H9 (cell line): Measurements from ENCODE around the gene MAPK4. TPM values are rescaled to one million over a fixed set of nuclear protein-coding genes. Genes with fewer than 3 reads are reported as not detected.

ENCODE experiments used
- DNase-seq: peaks from one replicate; pipeline ENCODE4 v3.0.0-alpha.2; 2017
- H2AFZ ChIP-seq: one replicate; pipeline ENCODE4 v1.6.1; 2013; ENCODE audit warnings: mild to moderate bottlenecking, low read length, control low read depth, moderate library complexity
- H2AK5ac ChIP-seq: 2 replicates; pipeline ENCODE4 v1.6.1; 2013; ENCODE audit warnings: low read length, control low read depth, mixed read lengths; ENCODE audit not compliant: insufficient read length
- H2BK120ac ChIP-seq: one replicate; pipeline ENCODE4 v1.6.1; 2013; ENCODE audit warnings: low read depth, mild to moderate bottlenecking, low read length, control low read depth, inconsistent platforms; ENCODE audit not compliant: poor library complexity, severe bottlenecking
- H2BK12ac ChIP-seq: 2 replicates; pipeline ENCODE4 v1.6.1; 2013; ENCODE audit warnings: low read length, control low read depth, mixed read lengths, low read depth; ENCODE audit not compliant: insufficient read length
- H2BK15ac ChIP-seq: 2 replicates; pipeline ENCODE4 v1.6.1; 2013; ENCODE audit warnings: low read depth, low read length, control low read depth
- H2BK20ac ChIP-seq: one replicate; pipeline ENCODE4 v1.6.1; 2013; ENCODE audit warnings: low read depth, mild to moderate bottlenecking, low read length, control low read depth, inconsistent platforms; ENCODE audit not compliant: poor library complexity, severe bottlenecking
- H2BK5ac ChIP-seq: 2 replicates; pipeline ENCODE4 v1.6.1; 2013; ENCODE audit warnings: low read length, control low read depth, mixed read lengths; ENCODE audit not compliant: insufficient read length
- H3K14ac ChIP-seq: 2 replicates; pipeline ENCODE4 v1.6.1; 2013; ENCODE audit warnings: low read length, control low read depth; ENCODE audit not compliant: insufficient read depth
- H3K18ac ChIP-seq: 2 replicates; pipeline ENCODE4 v1.6.1; 2013; ENCODE audit warnings: low read depth, mild to moderate bottlenecking, mixed read lengths, low read length, control low read depth; ENCODE audit not compliant: insufficient read length
- H3K23ac ChIP-seq: 2 replicates; pipeline ENCODE4 v1.6.1; 2013; ENCODE audit warnings: low read length, control low read depth, mixed read lengths, low read depth; ENCODE audit not compliant: insufficient read length
- H3K23me2 ChIP-seq: 2 replicates; pipeline ENCODE4 v1.6.1; 2013; ENCODE audit warnings: low read depth, mild to moderate bottlenecking, mixed read lengths, low read length, control low read depth; ENCODE audit not compliant: insufficient read length, poor library complexity, severe bottlenecking
- H3K27ac ChIP-seq: 2 replicates; pipeline ENCODE4 v1.5.1; 2013; ENCODE audit warnings: low read length, control low read depth, mixed read lengths, low read depth; ENCODE audit not compliant: insufficient read length
- H3K27me3 ChIP-seq: 2 replicates; pipeline ENCODE4 v1.6.1; 2013; ENCODE audit warnings: low read length, control low read depth, inconsistent platforms; ENCODE audit not compliant: insufficient read depth
- H3K4ac ChIP-seq: 2 replicates; pipeline ENCODE4 v1.6.1; 2013; ENCODE audit warnings: low read depth, mild to moderate bottlenecking, control low read depth, inconsistent platforms, low read length, moderate library complexity
- H3K4me1 ChIP-seq: 2 replicates; pipeline ENCODE4 v1.6.1; 2013; ENCODE audit warnings: low read length, control low read depth, inconsistent platforms; ENCODE audit not compliant: insufficient read depth
- H3K4me2 ChIP-seq: 2 replicates; pipeline ENCODE4 v1.6.1; 2013; ENCODE audit warnings: low read length, control low read depth, mixed read lengths; ENCODE audit not compliant: insufficient read length, insufficient read depth
- H3K56ac ChIP-seq: 2 replicates; pipeline ENCODE4 v1.6.1; 2013; ENCODE audit warnings: low read depth, mild to moderate bottlenecking, mixed read lengths, low read length, control low read depth; ENCODE audit not compliant: insufficient read length
- H3K79me1 ChIP-seq: 2 replicates; pipeline ENCODE4 v1.6.1; 2013; ENCODE audit warnings: low read depth, mild to moderate bottlenecking, moderate library complexity, low read length, control low read depth, inconsistent platforms; ENCODE audit not compliant: insufficient read depth, poor library complexity, severe bottlenecking
- H3K79me2 ChIP-seq: 2 replicates; pipeline ENCODE4 v1.6.1; 2013; ENCODE audit warnings: low read length, control low read depth, inconsistent platforms; ENCODE audit not compliant: insufficient read depth
- H3K9ac ChIP-seq: 2 replicates; pipeline ENCODE4 v1.6.1; 2013; ENCODE audit warnings: low read length, control low read depth, mixed read lengths; ENCODE audit not compliant: insufficient read length; ENCODE audit errors: extremely low read depth
- H3K9me3 ChIP-seq: one replicate; pipeline ENCODE4 v1.6.1; 2013; ENCODE audit warnings: low read depth, low read length, inconsistent platforms; ENCODE audit not compliant: control insufficient read depth
- H3T11ph ChIP-seq: one replicate; pipeline ENCODE4 v1.6.1; 2013; ENCODE audit warnings: mild to moderate bottlenecking, low read length, control low read depth, inconsistent platforms
- H4K20me1 ChIP-seq: one replicate; pipeline ENCODE4 v1.6.1; 2013; ENCODE audit not compliant: control insufficient read depth, insufficient read length, insufficient read depth
- H4K5ac ChIP-seq: 2 replicates; pipeline ENCODE4 v1.6.1; 2013; ENCODE audit warnings: low read depth, mild to moderate bottlenecking, mixed read lengths, low read length, control low read depth; ENCODE audit not compliant: insufficient read length
- H4K8ac ChIP-seq: replicated peaks from 2 replicates; pipeline ENCODE4 v1.6.1; 2013; ENCODE audit warnings: low read length, control low read depth, mixed read lengths, low read depth; ENCODE audit not compliant: insufficient read length
- H4K91ac ChIP-seq: 2 replicates; pipeline ENCODE4 v1.6.1; 2013; ENCODE audit warnings: low read depth, mild to moderate bottlenecking, moderate library complexity, mixed read lengths, low read length, control low read depth; ENCODE audit not compliant: insufficient read length
- H3K27ac Mint-ChIP-seq, 3 experiments: 2 replicates in 2 of 3; 3 replicates in 1 of 3; pipeline ENCODE4 v1.8.0; 2020 to 2021; ENCODE audit warnings: mixed read lengths in 3 of 3, mild to moderate bottlenecking in 1 of 3, moderate library complexity in 1 of 3
- H3K27me3 Mint-ChIP-seq: 2 replicates; pipeline ENCODE4 v1.8.0; 2021; ENCODE audit warnings: low read depth, mild to moderate bottlenecking, moderate library complexity, mixed read lengths
- H3K36me3 Mint-ChIP-seq, 3 experiments: 2 replicates in 2 of 3; 3 replicates in 1 of 3; pipeline ENCODE4 v1.8.0; 2020 to 2021; ENCODE audit warnings: low read depth in 3 of 3, mixed read lengths in 3 of 3; ENCODE audit not compliant: insufficient read depth in 1 of 3
- H3K4me1 Mint-ChIP-seq, 2 experiments: 2 replicates each; pipeline ENCODE4 v1.8.0; 2020; ENCODE audit warnings: mixed read lengths in 2 of 2
- H3K4me3 Mint-ChIP-seq, 2 experiments: 2 replicates in 1 of 2; 3 replicates in 1 of 2; pipeline ENCODE4 v1.8.0; 2020 to 2021; ENCODE audit warnings: mild to moderate bottlenecking in 2 of 2, mixed read lengths in 2 of 2, moderate library complexity in 1 of 2
- H3K9me3 Mint-ChIP-seq, 2 experiments: 2 replicates in 1 of 2; 3 replicates in 1 of 2; pipeline ENCODE4 v1.8.0; 2020; ENCODE audit warnings: mild to moderate bottlenecking in 2 of 2, mixed read lengths in 2 of 2, moderate library complexity in 1 of 2
- CTCF ChIP-seq: fragments of 200-600 bp; sonication (generic); conservative IDR thresholded peaks from 3 replicates; pipeline ENCODE4 v1.8.0; 2021; ENCODE audit warnings: antibody characterized with exemption, mild to moderate bottlenecking
- WGBS: extraction: QIAGEN DNeasy Blood & Tissue Kit; methylation state at CpG from one replicate; pipeline ENCODE4 v1.1.7; 2013; ENCODE audit warnings: missing lambda C conversion rate, low lambda C conversion rate, mixed read lengths; ENCODE audit not compliant: insufficient read length; ENCODE audit errors: extremely low coverage; 5-methylcytosine and 5-hydroxymethylcytosine counted together
- total RNA-seq: library from RNA; stranded (reverse); gene quantifications from 2 replicates; pipeline ENCODE4 v1.2.1, GENCODE V29; 2021

MAPK4 gene
- total RNA-seq, 1 experiment from 2014 or later: 1.6 TPM

- Histone ChIP-seq H3K56ac (no peak overlapping the region), H3K79me1 (no peaks in the 10 kb centered on the region), H3T11ph (no peak overlapping the region), H2AK5ac (no peak overlapping the region), H4K5ac (no peak overlapping the region), H2BK5ac (no peak overlapping the region), H3K4me2 (no peak overlapping the region), H4K20me1 (no peaks in the 10 kb centered on the region), H3K14ac (no peak overlapping the region), H2BK12ac (no peak overlapping the region), H3K23ac (no peak overlapping the region), H4K91ac (no peak overlapping the region), H3K18ac (no peak overlapping the region), H2BK20ac (no peak overlapping the region), H3K27me3 (no peaks in the 10 kb centered on the region), H2BK15ac (no peak overlapping the region), H3K9me3 (no peaks in the 10 kb centered on the region), H3K27ac (no peak overlapping the region), H3K4ac (no peak overlapping the region), H3K79me2 (no peaks in the 10 kb centered on the region), H4K8ac (no peak overlapping the region), H2BK120ac (no peak overlapping the region), H3K4me1 (peaks cover 4% of the 10 kb centered on the region; the same call in 1 of the 2 replicates), H3K23me2 (no peaks in the 10 kb centered on the region), H2AFZ (no peak overlapping the region), H3K9ac (no peak overlapping the region)
- no peaks in the 10 kb centered on the region for H3K27me3 Mint-ChIP-seq
- DNase-seq: no peak
- WGBS: no CpG with 5 or more reads among the region's 9 CpGs
- peaks cover 0 to 4% (median 1%) of the 10 kb centered on the region in 3 experiments; a peak in 2 of 7 replicates for H3K36me3 Mint-ChIP-seq
- H3K27ac Mint-ChIP-seq: no peak overlapping the region
- no peak overlapping the region for H3K4me3 Mint-ChIP-seq
- peaks cover 13 to 17% of the 10 kb centered on the region in 2 experiments for H3K4me1 Mint-ChIP-seq
- TF ChIP-seq CTCF: no peak
- no peaks in the 10 kb centered on the region for H3K9me3 Mint-ChIP-seq
Measured at GRCh38 chr18:50729986-50730385, 170.1 kb downstream of the MAPK4 start.
